Measurements from ENCODE around the gene RAB10. TPM values are rescaled to one million over a fixed set of nuclear protein-coding genes. Genes with fewer than 3 reads are reported as not detected.
"Not testable (repeated sequence)": the region's sequence is repeated elsewhere in the genome, so short reads cannot be mapped to it uniquely, and the experiment has no call there.

Gene RAB10
- polyA plus RNA-seq, 2 donors, result 190 to 320 TPM

GRCh38 chr2:26157580-26157979 is 123.7 kb downstream of the RAB10 start:
- 96 to 98% methylated on average over 5 of the region's 5 CpGs for WGBS, 2 donors
- no peaks in the 10 kb centered on the region for H3K27me3 ChIP-seq (ENCODE audit: control insufficient read depth in 1 of 2, insufficient read depth in 2 of 2, low read length in 2 of 2)
- no peaks in the 10 kb centered on the region for H3K36me3 ChIP-seq (ENCODE audit: control insufficient read depth in 2 of 2, insufficient read depth in 2 of 2, low read length in 1 of 2)
- H3K27ac ChIP-seq (ENCODE audit: low read depth in 2 of 2, low read length in 1 of 2), result no peak overlapping the region
- H3K9me3 ChIP-seq (ENCODE audit: control insufficient read depth in 2 of 2, insufficient read depth in 1 of 2, low read depth in 1 of 2, low read length in 1 of 2), result no peaks in the 10 kb centered on the region
- no peak overlapping the region for H3K4me3 ChIP-seq (ENCODE audit: low read depth in 1 of 2, low read length in 2 of 2)
- no peaks in the 10 kb centered on the region for H3K4me1 ChIP-seq (ENCODE audit: control insufficient read depth in 2 of 2, insufficient read depth in 2 of 2, low read length in 1 of 2)

- 89 to 92% methylated on average over 7 of the region's 7 CpGs for WGBS, 2 donors
These were observed 128.0 kb downstream of the RAB10 start for GRCh38 chr2:26161926-26162325.

GRCh38 chr2:26162963-26163362 is 129.1 kb downstream of the RAB10 start:
- Histone ChIP-seq H3K4me3 (ENCODE audit: low read depth in 1 of 2, low read length in 2 of 2) (no peak overlapping the region), H3K27ac (ENCODE audit: low read depth in 2 of 2, low read length in 1 of 2) (no peak overlapping the region), H3K27me3 (ENCODE audit: control insufficient read depth in 1 of 2, insufficient read depth in 2 of 2, low read length in 2 of 2) (no peaks in the 10 kb centered on the region), H3K9me3 (ENCODE audit: control insufficient read depth in 2 of 2, insufficient read depth in 1 of 2, low read depth in 1 of 2, low read length in 1 of 2) (no peaks in the 10 kb centered on the region), H3K4me1 (ENCODE audit: control insufficient read depth in 2 of 2, insufficient read depth in 2 of 2, low read length in 1 of 2) (no peaks in the 10 kb centered on the region), H3K36me3 (ENCODE audit: control insufficient read depth in 2 of 2, insufficient read depth in 2 of 2, low read length in 1 of 2) (no peaks in the 10 kb centered on the region)
- WGBS, 2 donors, result 91 to 92% methylated on average over 10 of the region's 10 CpGs

More at GRCh38 chr2:26161926-26162325, 128.0 kb downstream of the RAB10 start:
- no peaks in the 10 kb centered on the region for H3K9me3 ChIP-seq (ENCODE audit: control insufficient read depth in 2 of 2, insufficient read depth in 1 of 2, low read depth in 1 of 2, low read length in 1 of 2)
- no peak overlapping the region for H3K4me3 ChIP-seq (ENCODE audit: low read depth in 1 of 2, low read length in 2 of 2)
- no peaks in the 10 kb centered on the region for H3K4me1 ChIP-seq (ENCODE audit: control insufficient read depth in 2 of 2, insufficient read depth in 2 of 2, low read length in 1 of 2)
- no peaks in the 10 kb centered on the region for H3K36me3 ChIP-seq (ENCODE audit: control insufficient read depth in 2 of 2, insufficient read depth in 2 of 2, low read length in 1 of 2)
- no peaks in the 10 kb centered on the region for H3K27me3 ChIP-seq (ENCODE audit: control insufficient read depth in 1 of 2, insufficient read depth in 2 of 2, low read length in 2 of 2)
- no peak overlapping the region for H3K27ac ChIP-seq (ENCODE audit: low read depth in 2 of 2, low read length in 1 of 2)

GRCh38 chr2:26164231-26164630 is 130.3 kb downstream of the RAB10 start:
- no peaks in the 10 kb centered on the region for H3K36me3 ChIP-seq (ENCODE audit: control insufficient read depth in 2 of 2, insufficient read depth in 2 of 2, low read length in 1 of 2)
- no peaks in the 10 kb centered on the region for H3K4me1 ChIP-seq (ENCODE audit: control insufficient read depth in 2 of 2, insufficient read depth in 2 of 2, low read length in 1 of 2)
- no peaks in the 10 kb centered on the region for H3K27me3 ChIP-seq (ENCODE audit: control insufficient read depth in 1 of 2, insufficient read depth in 2 of 2, low read length in 2 of 2)
- WGBS, 2 donors, result 43 to 52% methylated on average over 1 of the region's 1 CpG
- H3K9me3 ChIP-seq (ENCODE audit: control insufficient read depth in 2 of 2, insufficient read depth in 1 of 2, low read depth in 1 of 2, low read length in 1 of 2), result no peaks in the 10 kb centered on the region
- no peak overlapping the region for H3K27ac ChIP-seq (ENCODE audit: low read depth in 2 of 2, low read length in 1 of 2)
- H3K4me3 ChIP-seq (ENCODE audit: low read depth in 1 of 2, low read length in 2 of 2), result no peak overlapping the region

- Histone ChIP-seq H3K36me3 (ENCODE audit: control insufficient read depth in 2 of 2, insufficient read depth in 2 of 2, low read length in 1 of 2) (no peaks in the 10 kb centered on the region), H3K27ac (ENCODE audit: low read depth in 2 of 2, low read length in 1 of 2) (no peak overlapping the region), H3K4me3 (ENCODE audit: low read depth in 1 of 2, low read length in 2 of 2) (no peak overlapping the region), H3K27me3 (ENCODE audit: control insufficient read depth in 1 of 2, insufficient read depth in 2 of 2, low read length in 2 of 2) (no peaks in the 10 kb centered on the region), H3K9me3 (ENCODE audit: control insufficient read depth in 2 of 2, insufficient read depth in 1 of 2, low read depth in 1 of 2, low read length in 1 of 2) (no peaks in the 10 kb centered on the region), H3K4me1 (ENCODE audit: control insufficient read depth in 2 of 2, insufficient read depth in 2 of 2, low read length in 1 of 2) (no peaks in the 10 kb centered on the region)
- 77 to 85% methylated on average over 8 of the region's 8 CpGs for WGBS, 2 donors
These were observed 130.8 kb downstream of the RAB10 start for GRCh38 chr2:26164641-26165211.

- Histone ChIP-seq H3K27me3 (ENCODE audit: control insufficient read depth in 1 of 2, insufficient read depth in 2 of 2, low read length in 2 of 2) (no peaks in the 10 kb centered on the region), H3K36me3 (ENCODE audit: control insufficient read depth in 2 of 2, insufficient read depth in 2 of 2, low read length in 1 of 2) (no peaks in the 10 kb centered on the region), H3K4me1 (ENCODE audit: control insufficient read depth in 2 of 2, insufficient read depth in 2 of 2, low read length in 1 of 2) (no peaks in the 10 kb centered on the region), H3K9me3 (ENCODE audit: control insufficient read depth in 2 of 2, insufficient read depth in 1 of 2, low read depth in 1 of 2, low read length in 1 of 2) (no peaks in the 10 kb centered on the region), H3K4me3 (ENCODE audit: low read depth in 1 of 2, low read length in 2 of 2) (no peak overlapping the region), H3K27ac (ENCODE audit: low read depth in 2 of 2, low read length in 1 of 2) (no peak overlapping the region)
- whole genome bisulfite sequencing, 2 donors, result 87 to 89% methylated on average over 4 of the region's 4 CpGs
These were observed 131.5 kb downstream of the RAB10 start for GRCh38 chr2:26165403-26165802.

GRCh38 chr2:26166541-26166940 is 132.7 kb downstream of the RAB10 start:
- 92 to 97% methylated on average over 6 of the region's 6 CpGs for WGBS, 2 donors
- H3K27ac ChIP-seq (ENCODE audit: low read depth in 2 of 2, low read length in 1 of 2); H3K36me3 ChIP-seq (ENCODE audit: control insufficient read depth in 2 of 2, insufficient read depth in 2 of 2, low read length in 1 of 2); H3K9me3 ChIP-seq (ENCODE audit: control insufficient read depth in 2 of 2, insufficient read depth in 1 of 2, low read depth in 1 of 2, low read length in 1 of 2); H3K4me1 ChIP-seq (ENCODE audit: control insufficient read depth in 2 of 2, insufficient read depth in 2 of 2, low read length in 1 of 2); H3K4me3 ChIP-seq (ENCODE audit: low read depth in 1 of 2, low read length in 2 of 2); H3K27me3 ChIP-seq (ENCODE audit: control insufficient read depth in 1 of 2, insufficient read depth in 2 of 2, low read length in 2 of 2): not testable (repeated sequence)

- Histone ChIP-seq H3K4me1 (ENCODE audit: control insufficient read depth in 2 of 2, insufficient read depth in 2 of 2, low read length in 1 of 2) (peaks cover 2 to 5% of the 10 kb centered on the region in 2 donors), H3K4me3 (ENCODE audit: low read depth in 1 of 2, low read length in 2 of 2) (no peak overlapping the region), H3K9me3 (ENCODE audit: control insufficient read depth in 2 of 2, insufficient read depth in 1 of 2, low read depth in 1 of 2, low read length in 1 of 2) (no peaks in the 10 kb centered on the region), H3K27me3 (ENCODE audit: control insufficient read depth in 1 of 2, insufficient read depth in 2 of 2, low read length in 2 of 2) (peaks cover 0 to 4% of the 10 kb centered on the region in 2 donors), H3K36me3 (ENCODE audit: control insufficient read depth in 2 of 2, insufficient read depth in 2 of 2, low read length in 1 of 2) (no peaks in the 10 kb centered on the region), H3K27ac (ENCODE audit: low read depth in 2 of 2, low read length in 1 of 2) (no peak overlapping the region)
- 93 to 95% methylated on average over 4 of the region's 4 CpGs for whole genome bisulfite sequencing, 2 donors
These were observed 134.9 kb downstream of the RAB10 start for GRCh38 chr2:26168785-26169184.

GRCh38 chr2:26169226-26169625 is 135.3 kb downstream of the RAB10 start:
- H3K4me3 ChIP-seq (ENCODE audit: low read depth in 1 of 2, low read length in 2 of 2), result no peak overlapping the region
- H3K9me3 ChIP-seq (ENCODE audit: control insufficient read depth in 2 of 2, insufficient read depth in 1 of 2, low read depth in 1 of 2, low read length in 1 of 2), result no peaks in the 10 kb centered on the region
- peaks cover 0 to 6% of the 10 kb centered on the region in 2 donors for H3K27me3 ChIP-seq (ENCODE audit: control insufficient read depth in 1 of 2, insufficient read depth in 2 of 2, low read length in 2 of 2)
- peaks cover 4 to 5% of the 10 kb centered on the region in 2 donors for H3K4me1 ChIP-seq (ENCODE audit: control insufficient read depth in 2 of 2, insufficient read depth in 2 of 2, low read length in 1 of 2)
- H3K36me3 ChIP-seq (ENCODE audit: control insufficient read depth in 2 of 2, insufficient read depth in 2 of 2, low read length in 1 of 2), result no peaks in the 10 kb centered on the region
- WGBS, 2 donors, result 93% methylated on average over 5 of the region's 5 CpGs
- no peak overlapping the region for H3K27ac ChIP-seq (ENCODE audit: low read depth in 2 of 2, low read length in 1 of 2)

- Histone ChIP-seq H3K27me3 (ENCODE audit: control insufficient read depth in 1 of 2, insufficient read depth in 2 of 2, low read length in 2 of 2) (peaks cover 0 to 6% of the 10 kb centered on the region in 2 donors), H3K27ac (ENCODE audit: low read depth in 2 of 2, low read length in 1 of 2) (no peak overlapping the region), H3K36me3 (ENCODE audit: control insufficient read depth in 2 of 2, insufficient read depth in 2 of 2, low read length in 1 of 2) (no peaks in the 10 kb centered on the region), H3K4me3 (ENCODE audit: low read depth in 1 of 2, low read length in 2 of 2) (no peak overlapping the region), H3K9me3 (ENCODE audit: control insufficient read depth in 2 of 2, insufficient read depth in 1 of 2, low read depth in 1 of 2, low read length in 1 of 2) (no peaks in the 10 kb centered on the region), H3K4me1 (ENCODE audit: control insufficient read depth in 2 of 2, insufficient read depth in 2 of 2, low read length in 1 of 2) (peaks cover 4 to 5% of the 10 kb centered on the region in 2 donors)
- 81 to 83% methylated on average over 14 of the region's 14 CpGs for WGBS, 2 donors
These were observed 136.0 kb downstream of the RAB10 start for GRCh38 chr2:26169681-26170414.

Data from esophagus (tissue), 2 donors.